NB4 (cell line): ENCODE results near the gene SPATA45.

Experiments used
- POLR2A ChIP-seq: IDR thresholded peaks from 2 replicates; pipeline ENCODE4 v1.6.1; 2011; ENCODE audit warnings: mild to moderate bottlenecking; ENCODE audit not compliant: insufficient read length; ENCODE audit errors: extremely low read depth
- TF ChIP-seq, protein P1 (sequence below): IDR thresholded peaks from one replicate; pipeline ENCODE4 v1.5.1; 2012; ENCODE audit warnings: low read depth, low read length

- no peak for TF ChIP-seq POLR2A
- TF ChIP-seq, protein P1, sequence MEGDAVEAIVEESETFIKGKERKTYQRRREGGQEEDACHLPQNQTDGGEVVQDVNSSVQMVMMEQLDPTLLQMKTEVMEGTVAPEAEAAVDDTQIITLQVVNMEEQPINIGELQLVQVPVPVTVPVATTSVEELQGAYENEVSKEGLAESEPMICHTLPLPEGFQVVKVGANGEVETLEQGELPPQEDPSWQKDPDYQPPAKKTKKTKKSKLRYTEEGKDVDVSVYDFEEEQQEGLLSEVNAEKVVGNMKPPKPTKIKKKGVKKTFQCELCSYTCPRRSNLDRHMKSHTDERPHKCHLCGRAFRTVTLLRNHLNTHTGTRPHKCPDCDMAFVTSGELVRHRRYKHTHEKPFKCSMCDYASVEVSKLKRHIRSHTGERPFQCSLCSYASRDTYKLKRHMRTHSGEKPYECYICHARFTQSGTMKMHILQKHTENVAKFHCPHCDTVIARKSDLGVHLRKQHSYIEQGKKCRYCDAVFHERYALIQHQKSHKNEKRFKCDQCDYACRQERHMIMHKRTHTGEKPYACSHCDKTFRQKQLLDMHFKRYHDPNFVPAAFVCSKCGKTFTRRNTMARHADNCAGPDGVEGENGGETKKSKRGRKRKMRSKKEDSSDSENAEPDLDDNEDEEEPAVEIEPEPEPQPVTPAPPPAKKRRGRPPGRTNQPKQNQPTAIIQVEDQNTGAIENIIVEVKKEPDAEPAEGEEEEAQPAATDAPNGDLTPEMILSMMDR, result no peak
Observed at GRCh38 chr1:212797681-212798080, 49.8 kb downstream of the SPATA45 start.
